Measurements from ENCODE around the gene INSYN2A. TPM values are rescaled to one million over a fixed set of nuclear protein-coding genes. Genes with fewer than 3 reads are reported as not detected.

The INSYN2A gene
- total and polyA plus RNA-seq, 10 of the 15 experiments (the other 5 are each of a cell fraction or from before 2014, with no cell fraction given) = not detected

DNA sequence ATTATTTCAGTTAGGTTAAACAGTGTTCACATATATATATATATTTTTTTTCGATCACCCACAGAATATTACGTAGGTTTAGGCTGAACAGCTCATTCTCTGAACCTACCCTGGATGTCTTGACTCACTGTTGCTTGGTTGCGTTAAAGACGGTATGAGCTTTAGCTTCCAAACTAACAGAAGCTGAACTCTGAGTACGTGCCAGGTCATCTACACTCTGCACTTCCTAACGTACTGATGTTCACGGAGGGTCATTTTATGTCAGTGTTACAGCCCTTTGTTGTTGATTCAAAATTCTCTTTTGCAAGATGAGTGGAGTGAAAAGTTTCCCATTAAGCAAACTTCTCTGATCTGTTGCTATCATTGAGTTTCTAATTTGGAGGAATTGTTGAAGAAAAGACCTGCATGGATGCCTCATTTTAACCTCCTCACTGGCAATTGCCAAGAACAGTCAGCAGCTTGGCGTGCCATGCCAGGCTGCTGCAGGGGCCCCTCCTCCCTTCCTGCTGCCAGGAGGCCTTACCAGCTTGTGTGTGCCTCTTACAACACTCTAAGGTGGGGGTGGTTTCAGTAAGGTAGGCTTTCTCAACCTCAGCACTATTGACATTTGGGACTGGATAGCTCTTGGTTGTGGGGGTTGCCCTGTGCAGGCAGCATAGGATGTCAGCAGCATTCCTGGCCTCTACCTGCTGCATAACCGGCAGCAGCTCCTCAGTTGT lies 44.3 kb downstream of the INSYN2A start:
- no peak overlapping the region for H3K4me3 ChIP-seq
- ChIA-PET POLR2A (no interaction called here), SMC1A (ENCODE audit: uncharacterized antibody, unreplicated experiment) (no interaction called here), RAD21 (ENCODE audit: unreplicated experiment) (no interaction called here), CTCF (no interaction called here)
- TF ChIP-seq NR2C1 (IDR thresholded peaks at IDR 0.05) = no peak
- TF ChIP-seq DPF2 (IDR thresholded peaks at IDR 0.05) = no peak
- TF ChIP-seq YBX1 (IDR thresholded peaks at IDR 0.05) = no peak
- TF ChIP-seq, protein P1, sequence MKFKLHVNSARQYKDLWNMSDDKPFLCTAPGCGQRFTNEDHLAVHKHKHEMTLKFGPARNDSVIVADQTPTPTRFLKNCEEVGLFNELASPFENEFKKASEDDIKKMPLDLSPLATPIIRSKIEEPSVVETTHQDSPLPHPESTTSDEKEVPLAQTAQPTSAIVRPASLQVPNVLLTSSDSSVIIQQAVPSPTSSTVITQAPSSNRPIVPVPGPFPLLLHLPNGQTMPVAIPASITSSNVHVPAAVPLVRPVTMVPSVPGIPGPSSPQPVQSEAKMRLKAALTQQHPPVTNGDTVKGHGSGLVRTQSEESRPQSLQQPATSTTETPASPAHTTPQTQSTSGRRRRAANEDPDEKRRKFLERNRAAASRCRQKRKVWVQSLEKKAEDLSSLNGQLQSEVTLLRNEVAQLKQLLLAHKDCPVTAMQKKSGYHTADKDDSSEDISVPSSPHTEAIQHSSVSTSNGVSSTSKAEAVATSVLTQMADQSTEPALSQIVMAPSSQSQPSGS (IDR thresholded peaks at IDR 0.05; ENCODE audit: low read length) = no peak
- TF ChIP-seq NFIC (IDR thresholded peaks at IDR 0.05; ENCODE audit: low read depth, low read length) = no peak
- TF ChIP-seq, protein P2, sequence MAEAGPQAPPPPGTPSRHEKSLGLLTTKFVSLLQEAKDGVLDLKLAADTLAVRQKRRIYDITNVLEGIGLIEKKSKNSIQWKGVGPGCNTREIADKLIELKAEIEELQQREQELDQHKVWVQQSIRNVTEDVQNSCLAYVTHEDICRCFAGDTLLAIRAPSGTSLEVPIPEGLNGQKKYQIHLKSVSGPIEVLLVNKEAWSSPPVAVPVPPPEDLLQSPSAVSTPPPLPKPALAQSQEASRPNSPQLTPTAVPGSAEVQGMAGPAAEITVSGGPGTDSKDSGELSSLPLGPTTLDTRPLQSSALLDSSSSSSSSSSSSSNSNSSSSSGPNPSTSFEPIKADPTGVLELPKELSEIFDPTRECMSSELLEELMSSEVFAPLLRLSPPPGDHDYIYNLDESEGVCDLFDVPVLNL (IDR thresholded peaks at IDR 0.05; ENCODE audit: low read depth, low read length) = no peak
- TF ChIP-seq TCF12 (IDR thresholded peaks at IDR 0.05; ENCODE audit: low read depth, low read length) = no peak
- in situ Hi-C loops (cut with MboI) = no loop called here
- ATAC-seq (no peak), FAIRE-seq (no peak), DNase-seq (ENCODE audit: low read depth, low spot score) (no peak)
- H3K27me3 ChIP-seq (replicated peaks in 1 of 2; ENCODE audit: control insufficient read depth in 2 of 2, insufficient read depth in 2 of 2, low read length in 1 of 2) = no peaks in the 10 kb centered on the region
- H3K9ac ChIP-seq (ENCODE audit: control insufficient read depth, insufficient read depth, low read length) = no peak overlapping the region
- H3K4me2 ChIP-seq (ENCODE audit: control insufficient read depth, insufficient read depth) = no peak overlapping the region
- H3K9me3 ChIP-seq (replicated peaks; ENCODE audit: control insufficient read depth, insufficient read depth, low read length) = no peaks in the 10 kb centered on the region
- no peak overlapping the region for H3K27ac ChIP-seq (ENCODE audit: control insufficient read depth, insufficient read depth)
- 34% methylated on average over 9 of the region's 9 CpGs for WGBS (ENCODE audit: insufficient coverage, insufficient replicate concordance, low lambda C conversion rate, missing lambda C conversion rate)
- H4K20me1 ChIP-seq (ENCODE audit: control insufficient read depth, insufficient read depth) = no peaks in the 10 kb centered on the region
- no peaks in the 10 kb centered on the region for H3K79me2 ChIP-seq (ENCODE audit: control insufficient read depth, insufficient read depth, low read length)
- intact Hi-C loops (cut with micrococcal nuclease; ENCODE audit: unreplicated experiment) = no loop called here
- no TSS peak for BruUV-seq (replicated peaks)
- H3K36me3 ChIP-seq (ENCODE audit: control insufficient read depth in 2 of 2, insufficient read depth in 2 of 2, low read length in 1 of 2) = no peaks in the 10 kb centered on the region
- no peaks in the 10 kb centered on the region for H3K4me1 ChIP-seq (ENCODE audit: control insufficient read depth, insufficient read depth, low read length)
- H2AFZ ChIP-seq (ENCODE audit: control insufficient read depth, low read depth, low read length) = no peak overlapping the region

Measured in GM12878 (cell line).